HepG2 (cell line): ENCODE results near the gene CACNA1G. TPM values are rescaled to one million over a fixed set of nuclear protein-coding genes. Genes with fewer than 3 reads are reported as not detected.
A peak's percentile ranks its signal among the peaks of the same experiment; 100 is the strongest.

Source experiments
- ATAC-seq: fragments of 200-7000 bp; cut with Tn5 transposase; 3 replicates; pipeline ENCODE4 v1.9.1; 2020; ENCODE audit warnings: mild to moderate bottlenecking, moderate library complexity
- BruUV-seq: library from RNA; stranded (reverse); fragments of 400-500 nt; replicated peaks from 2 replicates; lab custom pipeline; 2021; lab: Mats Ljungman, UMichigan
- CTCF ChIA-PET: fragments of 300-600 bp; formaldehyde crosslinking; extraction: SDS; loops from one replicate; lab custom pipeline; 2021; ENCODE audit warnings: low total read pairs, inconsistent platforms, low intra/inter-chr PET ratio; lab: Yijun Ruan, JAX
- POLR2A ChIA-PET: fragments of 350-600 bp; sonication (Branson Sonifier 250); formaldehyde crosslinking; loops from one replicate; lab custom pipeline; 2020; ENCODE audit warnings: antibody characterized with exemption, inconsistent platforms; lab: Yijun Ruan, JAX
- DNase-seq: peaks from one replicate; pipeline ENCODE4 v3.0.0-alpha.2; 2015; ENCODE audit warnings: low spot score
- FAIRE-seq: peaks from 3 replicates; lab custom pipeline; 2011; peaks lifted over from hg19 to GRCh38; lab: Jason Lieb, UNC
- H2AFZ ChIP-seq: one replicate; pipeline ENCODE4 v1.6.1; 2011; ENCODE audit warnings: low read length, inconsistent platforms
- H3K27ac ChIP-seq: fragments of 300-600 bp; 3 replicates; pipeline ENCODE4 v1.8.0; 2011; ENCODE audit warnings: mixed run types, mild to moderate bottlenecking, mixed read lengths, low read length, inconsistent platforms; ENCODE audit not compliant: insufficient read depth; ENCODE audit errors: extremely low read length
- H3K27me3 ChIP-seq, 2 experiments: fragments of 200-600 bp in 1 of 2; 2 replicates in 1 of 2; 3 replicates in 1 of 2; pipeline versions ENCODE4 v1.6.0 to v1.8.0; 2011; ENCODE audit warnings: low read length in 2 of 2, mild to moderate bottlenecking in 2 of 2, moderate library complexity in 2 of 2, inconsistent platforms in 1 of 2; ENCODE audit not compliant: insufficient read depth in 2 of 2, control insufficient read depth in 1 of 2
- H3K36me3 ChIP-seq, 2 experiments: fragments of 200-600 bp in 1 of 2; replicated peaks in 1 of 2; 2 replicates in 1 of 2; 3 replicates in 1 of 2; pipeline versions ENCODE4 v1.5.1 to v1.8.0; 2011; ENCODE audit warnings: low read length in 2 of 2, inconsistent platforms in 1 of 2; ENCODE audit not compliant: insufficient read depth in 2 of 2, control insufficient read depth in 1 of 2
- H3K4me1 ChIP-seq: 2 replicates; pipeline ENCODE4 v1.5.1; 2012; ENCODE audit warnings: low read length, inconsistent platforms; ENCODE audit not compliant: insufficient read depth
- H3K4me2 ChIP-seq: 2 replicates; pipeline ENCODE4 v1.6.0; 2011; ENCODE audit warnings: low read depth, low read length, inconsistent platforms
- H3K4me3 ChIP-seq, 3 experiments: fragments of 200-600 bp in 1 of 3; sonication (generic), shearing (Covaris generic) in 1 of 3; replicated peaks in 1 of 3; 2 replicates each; pipeline ENCODE4 v1.5.1; 2011 to 2016; ENCODE audit warnings: low read length in 3 of 3, inconsistent platforms in 2 of 3, low read depth in 2 of 3, mild to moderate bottlenecking in 2 of 3, control low read depth in 1 of 3, mixed read lengths in 1 of 3; ENCODE audit not compliant: insufficient read depth in 1 of 3
- H3K79me2 ChIP-seq: one replicate; pipeline ENCODE4 v1.6.1; 2011; ENCODE audit warnings: low read length, inconsistent platforms; ENCODE audit not compliant: insufficient read depth
- H3K9ac ChIP-seq: 2 replicates; pipeline ENCODE4 v1.6.0; 2011; ENCODE audit warnings: mild to moderate bottlenecking, low read depth, low read length, inconsistent platforms; ENCODE audit not compliant: insufficient read depth
- H3K9me3 ChIP-seq: 2 replicates; pipeline ENCODE4 v1.5.1; 2012; ENCODE audit warnings: mild to moderate bottlenecking, low read length
- H4K20me1 ChIP-seq: 2 replicates; pipeline ENCODE4 v1.6.0; 2011; ENCODE audit warnings: inconsistent platforms, mild to moderate bottlenecking, low read length, moderate library complexity; ENCODE audit not compliant: insufficient read depth
- HBP1 ChIP-seq: IDR thresholded peaks from 2 replicates; pipeline ENCODE4 v1.6.1; 2016; ENCODE audit warnings: low read depth, control low read depth
- MAFF ChIP-seq: IDR thresholded peaks from 2 replicates; pipeline ENCODE4 v1.6.1; 2011; ENCODE audit warnings: low read depth, low read length, improper control_type of control experiment
- MAFK ChIP-seq, 2 experiments: IDR thresholded peaks in 1 of 2; conservative IDR thresholded peaks in 1 of 2; 2 replicates each; pipeline ENCODE4 v1.6.1; 2011; ENCODE audit warnings: improper control_type of control experiment in 2 of 2, low read length in 2 of 2
- ZNF343 ChIP-seq: sonication (generic); formaldehyde crosslinking; IDR thresholded peaks from 2 replicates; pipeline ENCODE4 v1.4.0; 2020; ENCODE audit warnings: mild to moderate bottlenecking, missing genetic modification reagents
- ZNF660 ChIP-seq: sonication (generic); formaldehyde crosslinking; IDR thresholded peaks from 2 replicates; pipeline ENCODE4 v1.5.1; 2020; ENCODE audit warnings: mild to moderate bottlenecking, low read depth, missing genetic modification reagents, borderline replicate concordance
- ZNF75D ChIP-seq: sonication (generic); formaldehyde crosslinking; IDR thresholded peaks from 2 replicates; pipeline ENCODE4 v1.8.1; 2023; ENCODE audit warnings: missing genetic modification reagents, mild to moderate bottlenecking, borderline replicate concordance
- WGBS: methylation state at CpG from one replicate; pipeline ENCODE4 v1.1.6; 2017; ENCODE audit warnings: low lambda C conversion rate; 5-methylcytosine and 5-hydroxymethylcytosine counted together
- in situ Hi-C: cut with HindIII; loops from 2 replicates; pipeline ENCODE4 v1.10.0; 2017; ENCODE audit warnings: low pct_unique_long_range_greater_than_20kb; ENCODE audit not compliant: extremely low pct_ligation_motif_present
- intact Hi-C: fragments of 100-400 bp; cut with micrococcal nuclease; formaldehyde crosslinking; loops from one replicate; pipeline ENCODE4 v1.10.0; 2022; ENCODE audit not compliant: unreplicated experiment
- polyA plus RNA-seq, 8 experiments: library from polyadenylated mRNA; depleted of rRNA in 3 of 8; stranded (reverse) in 7 of 8; unstranded in 1 of 8; fragments of >200 nt; fragmentation: Illumina TruSeq in 4 of 8; extraction: Trizol in 4 of 8; gene quantifications; 2 replicates each; pipeline versions ENCODE4 v1.2.1 to v1.2.3, GENCODE V29; 2011 to 2016; ENCODE audit warnings: low read depth in 4 of 8, missing spikeins in 1 of 8, mixed read lengths in 1 of 8; ENCODE audit not compliant: insufficient read depth in 1 of 8
- total RNA-seq, 5 experiments: library from RNA; depleted of rRNA; stranded (reverse); fragments of >200 nt; fragmentation: Illumina TruSeq; extraction: Trizol; gene quantifications; 2 replicates each; pipeline ENCODE4 v1.2.3, GENCODE V29; 2016; ENCODE audit warnings: low read depth in 1 of 5
- TF ChIP-seq, protein P1 (sequence below): fragments of 450-650 bp; IDR thresholded peaks from 2 replicates; pipeline ENCODE4 v1.6.1; 2017; ENCODE audit warnings: mild to moderate bottlenecking

Gene CACNA1G
- total and polyA plus RNA-seq, 2 of the 13 experiments (the other 11 are each of a cell fraction or from before 2014, with no cell fraction given) = 0.02 TPM; not detected in 1

GRCh38 chr17:50584749-50585148 lies 24.2 kb downstream of the CACNA1G start:
- no TSS peak for BruUV-seq
- no peaks in the 10 kb centered on the region for H3K36me3 ChIP-seq
- H3K4me1 ChIP-seq = peaks cover 15% of the 10 kb centered on the region
- no peak overlapping the region for H3K27ac ChIP-seq
- no peak overlapping the region for H3K9ac ChIP-seq
- no peak for DNase-seq
- FAIRE-seq = no peak
- no peaks in the 10 kb centered on the region for H3K9me3 ChIP-seq
- H4K20me1 ChIP-seq = no peaks in the 10 kb centered on the region
- no peak overlapping the region for H3K4me3 ChIP-seq
- in situ Hi-C loops = no loop called here
- no peaks in the 10 kb centered on the region for H3K79me2 ChIP-seq
- POLR2A ChIA-PET = no interaction called here
- ATAC-seq = no peak
- TF ChIP-seq MAFF (0 out of 2 replicates have a peak, but pooled peaks have one; percentile 22), ZNF660 (CRISPR knock-in tag) (no peak), MAFK (conservative IDR thresholded peaks at IDR 0.05 in 1 of 2, IDR thresholded peaks at IDR 0.05 in 1 of 2; ENCODE audit: low read length in 2 of 2) (peak in 1 of 2 experiments; percentile 10; a peak in 1 of 4 replicates), ZNF343 (CRISPR knock-in tag) (no peak), ZNF75D (CRISPR knock-in tag) (no peak), HBP1 (CRISPR knock-in tag) (no peak)
- TF ChIP-seq, protein P1, sequence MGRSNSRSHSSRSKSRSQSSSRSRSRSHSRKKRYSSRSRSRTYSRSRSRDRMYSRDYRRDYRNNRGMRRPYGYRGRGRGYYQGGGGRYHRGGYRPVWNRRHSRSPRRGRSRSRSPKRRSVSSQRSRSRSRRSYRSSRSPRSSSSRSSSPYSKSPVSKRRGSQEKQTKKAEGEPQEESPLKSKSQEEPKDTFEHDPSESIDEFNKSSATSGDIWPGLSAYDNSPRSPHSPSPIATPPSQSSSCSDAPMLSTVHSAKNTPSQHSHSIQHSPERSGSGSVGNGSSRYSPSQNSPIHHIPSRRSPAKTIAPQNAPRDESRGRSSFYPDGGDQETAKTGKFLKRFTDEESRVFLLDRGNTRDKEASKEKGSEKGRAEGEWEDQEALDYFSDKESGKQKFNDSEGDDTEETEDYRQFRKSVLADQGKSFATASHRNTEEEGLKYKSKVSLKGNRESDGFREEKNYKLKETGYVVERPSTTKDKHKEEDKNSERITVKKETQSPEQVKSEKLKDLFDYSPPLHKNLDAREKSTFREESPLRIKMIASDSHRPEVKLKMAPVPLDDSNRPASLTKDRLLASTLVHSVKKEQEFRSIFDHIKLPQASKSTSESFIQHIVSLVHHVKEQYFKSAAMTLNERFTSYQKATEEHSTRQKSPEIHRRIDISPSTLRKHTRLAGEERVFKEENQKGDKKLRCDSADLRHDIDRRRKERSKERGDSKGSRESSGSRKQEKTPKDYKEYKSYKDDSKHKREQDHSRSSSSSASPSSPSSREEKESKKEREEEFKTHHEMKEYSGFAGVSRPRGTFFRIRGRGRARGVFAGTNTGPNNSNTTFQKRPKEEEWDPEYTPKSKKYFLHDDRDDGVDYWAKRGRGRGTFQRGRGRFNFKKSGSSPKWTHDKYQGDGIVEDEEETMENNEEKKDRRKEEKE = no peak
- peaks cover 35 to 96% of the 10 kb centered on the region in 2 experiments for H3K27me3 ChIP-seq
- H3K4me2 ChIP-seq = no peak overlapping the region
- intact Hi-C loops = no loop called here
- H2AFZ ChIP-seq = no peak overlapping the region
- 17% methylated on average over 6 of the region's 6 CpGs for WGBS
- CTCF ChIA-PET = no interaction called here
